RCC 7860 (cell line): ENCODE data around the gene NRG3.
"Not testable (repeated sequence)": the region's sequence is repeated elsewhere in the genome, so short reads cannot be mapped to it uniquely, and the experiment has no call there.

Experiments
- DNase-seq: peaks from one replicate; pipeline ENCODE4 v3.0.0-alpha.2; 2015; ENCODE audit warnings: low spot score
- FAIRE-seq: peaks from 2 replicates; lab custom pipeline; 2012; peaks lifted over from hg19 to GRCh38; lab: Jason Lieb, UNC

NRG3 gene

GRCh38 chr10:81953420-81953819 lies 78.4 kb downstream of the NRG3 start:
- FAIRE-seq = no peak
- DNase-seq = no peak

GRCh38 chr10:81957976-81958375 lies 83.0 kb downstream of the NRG3 start:
- DNase-seq = no peak
- no peak for FAIRE-seq

- DNase-seq (no peak), FAIRE-seq (no peak)
Measured at GRCh38 chr10:81959016-81959415, 84.0 kb downstream of the NRG3 start.

GRCh38 chr10:81961451-81962184 lies 86.6 kb downstream of the NRG3 start:
- FAIRE-seq (no peak), DNase-seq (no peak)

- FAIRE-seq = no peak
Measured at GRCh38 chr10:81963606-81964005, 88.6 kb downstream of the NRG3 start.

GRCh38 chr10:81967716-81968115 lies 92.7 kb downstream of the NRG3 start:
- FAIRE-seq = no peak

More at GRCh38 chr10:81963606-81964005, 88.6 kb downstream of the NRG3 start:
- no peak for DNase-seq

GRCh38 chr10:81969136-81969535 lies 94.1 kb downstream of the NRG3 start:
- DNase-seq (no peak), FAIRE-seq (no peak)

More at GRCh38 chr10:81967716-81968115, 92.7 kb downstream of the NRG3 start:
- DNase-seq = no peak

GRCh38 chr10:81978238-81978637 lies 103.2 kb downstream of the NRG3 start:
- DNase-seq (no peak), FAIRE-seq (no peak)

GRCh38 chr10:81981724-81982123 lies 106.7 kb downstream of the NRG3 start:
- DNase-seq (no peak), FAIRE-seq (no peak)

- FAIRE-seq (no peak), DNase-seq (no peak)
Measured at GRCh38 chr10:81984428-81984827, 109.4 kb downstream of the NRG3 start.

GRCh38 chr10:81995254-81995653 lies 120.3 kb downstream of the NRG3 start:
- FAIRE-seq (no peak), DNase-seq (no peak)

- FAIRE-seq (no peak), DNase-seq (no peak)
Measured at GRCh38 chr10:81996927-81997326, 121.9 kb downstream of the NRG3 start.

- DNase-seq = no peak
- no peak for FAIRE-seq
Measured at GRCh38 chr10:82020999-82021398, 146.0 kb downstream of the NRG3 start.

GRCh38 chr10:82027711-82028110 lies 152.7 kb downstream of the NRG3 start:
- FAIRE-seq (no peak), DNase-seq (no peak)

GRCh38 chr10:82037076-82037475 lies 162.1 kb downstream of the NRG3 start:
- DNase-seq = no peak
- no peak for FAIRE-seq

GRCh38 chr10:82038587-82038986 lies 163.6 kb downstream of the NRG3 start:
- no peak for FAIRE-seq
- DNase-seq = no peak

- FAIRE-seq (no peak), DNase-seq (no peak)
Measured at GRCh38 chr10:82040336-82040735, 165.3 kb downstream of the NRG3 start.

GRCh38 chr10:82041018-82041417 lies 166.0 kb downstream of the NRG3 start:
- no peak for FAIRE-seq
- DNase-seq = no peak

GRCh38 chr10:82056391-82056790 lies 181.4 kb downstream of the NRG3 start:
- FAIRE-seq = no peak
- DNase-seq = no peak

GRCh38 chr10:82067192-82067591 lies 192.2 kb downstream of the NRG3 start:
- FAIRE-seq, DNase-seq: not testable (repeated sequence)

GRCh38 chr10:82068501-82068900 lies 193.5 kb downstream of the NRG3 start:
- no peak for FAIRE-seq
- DNase-seq = no peak

- FAIRE-seq (no peak), DNase-seq (no peak)
Measured at GRCh38 chr10:82071231-82071630, 196.2 kb downstream of the NRG3 start.

- FAIRE-seq = no peak
Measured at GRCh38 chr10:82072124-82072523, 197.1 kb downstream of the NRG3 start.

More at GRCh38 chr10:82072124-82072523, 197.1 kb downstream of the NRG3 start:
- no peak for DNase-seq
